GM19372 (cell line): ENCODE results near the gene ANXA6.
A peak's percentile ranks its signal among the peaks of the same experiment; 100 is the strongest.

Experiments
- ATAC-seq: cut with Tn5 transposase; IDR thresholded peaks from one replicate; pipeline ENCODE4 v1.9.1; 2021; ENCODE audit warnings: mild to moderate bottlenecking, low read depth, moderate library complexity; ENCODE audit not compliant: unreplicated experiment

Gene ANXA6

DNA sequence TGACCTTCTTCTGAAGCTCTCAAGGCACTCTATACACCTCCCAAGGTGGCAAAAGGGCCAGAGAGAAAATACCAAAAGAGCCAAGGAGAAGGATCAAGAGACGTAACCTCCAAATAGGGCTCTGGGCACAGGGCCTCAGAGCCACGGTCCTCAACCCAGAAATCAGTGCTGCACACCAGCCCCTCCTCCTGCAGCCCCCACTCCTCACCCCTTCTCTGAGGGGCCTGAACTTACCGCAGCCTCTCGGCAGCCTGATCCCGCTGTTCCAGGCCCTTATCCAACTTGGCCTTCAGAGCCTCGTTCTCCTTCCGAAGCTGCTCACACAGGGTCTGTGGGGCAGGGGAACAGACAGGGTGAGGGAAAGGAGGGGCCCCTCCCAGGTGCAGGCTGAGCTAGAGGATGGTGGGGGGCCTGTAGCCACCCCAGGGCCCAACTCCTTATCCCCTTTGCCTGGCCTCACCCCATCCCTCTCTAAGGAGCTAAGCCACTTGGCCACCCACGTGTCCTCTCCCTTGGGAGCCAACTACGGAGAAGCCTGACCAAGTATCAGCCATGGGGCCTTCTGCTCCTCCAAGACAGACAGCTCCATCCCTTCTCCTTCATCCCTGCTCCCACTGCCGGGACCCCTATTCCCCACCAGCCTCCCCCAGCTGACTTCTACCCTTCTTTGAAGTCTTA lies 105.5 kb downstream of the ANXA6 start:
- ATAC-seq = no peak

DNA sequence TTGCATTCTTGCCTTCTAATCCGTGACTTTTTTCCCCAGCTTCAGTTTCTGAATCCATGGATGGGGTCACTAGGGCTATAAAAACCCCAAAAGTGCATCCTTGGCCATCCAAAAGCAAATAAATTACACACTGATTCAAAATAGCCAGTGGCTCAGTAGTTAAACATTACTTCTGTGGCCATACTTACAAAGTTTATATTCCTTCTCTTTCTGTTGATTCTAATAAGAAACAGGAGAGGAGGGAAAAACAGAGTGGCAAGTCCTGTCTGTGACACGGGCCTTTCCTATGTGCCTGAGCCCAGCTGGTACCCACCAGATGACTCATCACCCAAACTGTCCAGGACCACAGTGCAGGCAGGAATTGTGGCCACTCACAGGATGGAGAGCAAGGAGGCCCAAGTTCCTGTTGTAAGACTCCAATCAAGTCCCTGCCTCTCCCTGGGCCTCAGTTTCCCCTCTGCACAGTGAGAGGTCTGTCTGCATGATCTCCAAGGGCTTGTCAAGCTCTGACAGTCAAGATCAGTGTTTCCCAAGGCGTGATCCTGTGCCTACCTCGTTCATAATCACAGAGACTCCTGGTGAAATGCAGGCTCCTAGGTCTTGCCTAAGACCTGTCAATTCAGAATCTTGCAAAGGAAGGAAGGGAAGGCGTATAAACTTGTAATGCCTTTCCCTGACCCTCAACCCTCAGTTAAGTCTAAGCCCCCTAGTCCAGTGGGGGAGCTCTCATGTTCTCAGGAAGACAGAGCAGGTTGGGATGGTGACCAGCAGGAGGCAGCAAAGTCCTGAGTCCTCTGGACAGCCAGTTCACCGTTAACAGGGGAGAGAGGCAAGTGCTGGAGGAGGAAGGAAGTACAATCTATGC lies 106.3 kb downstream of the ANXA6 start:
- ATAC-seq = peak; percentile 76
